ENCODE results near the gene PPP1CC.
"Not testable (repeated sequence)": the region's sequence is repeated elsewhere in the genome, so short reads cannot be mapped to it uniquely, and the experiment has no call there.

PPP1CC gene

GRCh38 chr12:110750784-110751461 is 8.2 kb upstream of the PPP1CC start:
- DNase-seq = no peak

- no peak for DNase-seq
Measured at GRCh38 chr12:110746550-110746949, 3.9 kb upstream of the PPP1CC start.

- DNase-seq = no peak
Measured at GRCh38 chr12:110745542-110746284, 3.0 kb upstream of the PPP1CC start.

DNA sequence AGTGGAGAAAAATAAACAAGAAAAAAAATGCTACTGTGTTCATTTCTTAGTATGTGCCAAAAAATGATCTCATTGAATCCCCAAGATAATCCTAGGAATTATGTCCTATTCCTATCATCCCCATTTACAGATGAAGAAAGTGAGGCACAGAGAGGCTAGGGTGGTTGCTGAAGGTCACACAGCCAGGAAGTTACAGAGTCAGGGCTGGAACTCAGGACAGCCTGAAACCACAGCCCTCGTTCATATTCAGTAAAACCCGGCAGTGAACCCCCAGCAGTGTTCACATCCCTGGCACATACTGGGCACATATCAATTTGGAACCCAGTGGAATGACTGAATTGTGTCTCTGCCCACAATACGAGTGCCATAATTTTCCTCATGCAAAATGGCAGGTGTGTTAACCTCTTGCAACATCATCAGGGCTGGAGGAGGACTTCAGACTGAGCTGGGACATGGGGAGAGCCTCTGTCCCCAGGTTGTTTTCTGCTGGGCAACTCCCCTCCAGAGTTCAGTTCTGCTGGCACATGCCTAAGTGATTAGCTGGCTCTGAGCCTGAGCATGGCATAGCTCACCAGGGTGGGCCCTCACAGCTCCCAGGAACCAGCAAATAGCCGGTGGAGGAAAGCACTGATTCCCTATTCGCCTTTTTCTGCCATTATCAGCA is 2.0 kb upstream of the PPP1CC start:
- DNase-seq = no peak

DNA sequence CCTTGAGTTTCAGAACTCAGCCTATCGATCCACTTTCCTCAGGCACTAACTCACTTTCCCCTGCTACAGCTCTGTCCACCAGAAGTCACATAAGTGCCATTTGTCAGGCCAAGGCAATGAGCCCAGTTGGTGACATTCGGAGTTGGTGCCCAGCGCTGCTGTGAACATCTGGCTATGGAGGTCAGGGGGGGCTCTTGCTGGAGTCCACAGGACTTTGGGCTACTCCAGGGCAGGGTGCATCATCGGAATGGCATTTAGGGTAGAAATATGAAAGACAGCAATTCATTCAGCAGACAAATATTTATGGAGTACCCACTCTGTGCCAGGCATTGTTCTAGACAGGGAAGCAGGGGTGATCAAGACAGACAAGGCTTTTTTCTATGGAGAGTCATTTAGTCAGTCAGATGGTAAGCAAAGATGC is 1.5 kb upstream of the PPP1CC start:
- DNase-seq = no peak

- no peak for DNase-seq
Measured at GRCh38 chr12:110743571-110744093, 941 bp upstream of the PPP1CC start.

GRCh38 chr12:110742096-110742717 is 484 bp downstream of the PPP1CC start:
- DNase-seq = peak in 1 of 4 experiments; percentile 41

- peak in 1 of 4 experiments; percentile 6 for DNase-seq
Measured at GRCh38 chr12:110741341-110742095, 1.2 kb downstream of the PPP1CC start.

GRCh38 chr12:110739894-110740293 is 2.8 kb downstream of the PPP1CC start:
- DNase-seq = no peak

DNA sequence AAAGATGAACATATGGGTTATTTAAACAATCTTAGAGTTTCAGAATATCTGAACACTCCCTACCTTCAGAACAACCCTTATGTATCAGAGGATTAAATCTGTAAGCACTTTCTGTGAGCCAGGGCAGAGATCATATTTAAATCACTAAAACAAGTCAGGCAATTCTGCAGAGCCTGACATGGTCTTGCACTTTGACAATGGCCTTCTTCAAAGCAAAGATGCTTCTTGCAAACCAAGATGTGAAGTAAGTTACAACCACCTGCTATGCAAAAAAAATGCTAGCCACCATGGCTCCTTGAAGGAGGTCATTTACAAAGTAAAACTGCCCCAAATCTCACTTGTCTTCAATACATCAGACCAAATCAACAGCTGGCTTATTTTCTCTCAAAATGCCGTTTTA is 3.2 kb downstream of the PPP1CC start:
- no peak for DNase-seq

DNA sequence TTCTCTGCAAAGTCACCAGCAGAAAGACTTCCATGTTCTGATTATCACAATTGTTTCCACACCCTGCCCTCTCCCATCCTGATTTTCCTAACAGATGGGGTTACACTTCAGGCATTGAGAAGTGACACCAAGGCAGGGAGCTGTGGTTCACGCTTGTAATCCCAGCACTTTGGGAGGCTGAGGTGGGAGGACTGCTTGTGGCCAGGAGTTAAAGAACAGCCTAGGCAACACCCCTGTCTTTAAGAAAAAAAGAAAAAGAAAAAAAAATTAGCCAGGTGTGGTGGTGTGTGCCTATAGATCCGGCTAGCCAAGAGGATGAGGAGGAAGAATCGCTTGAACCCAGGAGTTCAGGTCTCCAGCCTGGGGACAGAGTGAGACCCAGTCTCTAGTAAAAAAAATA is 5.2 kb downstream of the PPP1CC start:
- DNase-seq = no peak

GRCh38 chr12:110737016-110737415 is 5.7 kb downstream of the PPP1CC start:
- DNase-seq = not testable (repeated sequence)

DNA sequence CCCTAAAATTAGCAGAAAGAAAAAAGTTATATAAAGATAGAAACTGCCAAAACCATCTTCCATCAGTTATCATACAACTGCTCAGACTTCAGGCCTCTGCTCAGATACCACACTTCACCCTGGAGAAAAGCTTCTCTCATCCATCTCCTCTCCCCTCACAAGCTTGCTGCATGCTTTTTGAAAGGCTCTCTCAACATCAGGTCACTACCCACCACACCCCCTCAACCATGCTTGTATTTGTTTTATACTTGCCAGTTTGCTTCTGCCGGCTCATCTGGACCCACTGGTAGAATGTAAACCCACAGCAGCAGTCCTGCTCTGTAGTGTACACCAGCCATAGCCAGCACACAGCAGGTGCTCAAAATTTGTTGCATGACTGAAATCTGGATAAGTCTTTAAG is 8.8 kb downstream of the PPP1CC start:
- DNase-seq = no peak

DNA sequence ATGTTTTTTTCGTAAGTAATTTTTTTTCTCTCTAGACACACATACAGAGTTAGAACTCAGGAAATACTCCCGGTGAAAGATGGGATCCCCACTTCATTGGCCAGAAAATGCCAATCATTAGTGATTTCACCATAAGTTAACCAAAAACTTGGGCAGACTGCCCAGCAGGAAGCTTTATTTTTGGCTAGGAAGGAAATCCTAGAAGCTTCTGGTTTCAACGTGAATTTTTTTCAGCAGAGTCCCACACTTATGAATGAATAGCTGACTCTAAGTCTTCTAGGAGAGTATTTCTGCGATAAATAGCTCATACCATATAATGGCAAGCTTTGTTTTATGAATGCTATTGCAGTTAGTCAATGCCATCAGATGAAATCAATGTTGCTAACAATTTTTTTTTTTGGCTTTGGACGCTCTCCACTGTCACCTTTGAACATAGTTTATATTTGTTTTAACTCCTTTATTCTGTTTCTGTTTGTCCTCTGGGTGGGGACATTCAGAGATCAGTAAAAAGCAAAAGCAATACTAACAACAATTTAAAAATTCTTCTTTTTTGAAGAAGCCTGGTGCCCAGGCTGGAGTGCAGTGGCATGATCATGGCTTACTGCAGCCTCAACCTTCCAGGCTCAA is 9.5 kb downstream of the PPP1CC start:
- no peak for DNase-seq

GRCh38 chr12:110732572-110732971 is 10.1 kb downstream of the PPP1CC start:
- no peak for DNase-seq

- no peak for DNase-seq
Measured at GRCh38 chr12:110731479-110731878, 11.2 kb downstream of the PPP1CC start.

GRCh38 chr12:110728628-110729027 is 14.1 kb downstream of the PPP1CC start:
- DNase-seq = no peak

- DNase-seq = no peak
Measured at GRCh38 chr12:110726708-110727369, 15.9 kb downstream of the PPP1CC start.

DNA sequence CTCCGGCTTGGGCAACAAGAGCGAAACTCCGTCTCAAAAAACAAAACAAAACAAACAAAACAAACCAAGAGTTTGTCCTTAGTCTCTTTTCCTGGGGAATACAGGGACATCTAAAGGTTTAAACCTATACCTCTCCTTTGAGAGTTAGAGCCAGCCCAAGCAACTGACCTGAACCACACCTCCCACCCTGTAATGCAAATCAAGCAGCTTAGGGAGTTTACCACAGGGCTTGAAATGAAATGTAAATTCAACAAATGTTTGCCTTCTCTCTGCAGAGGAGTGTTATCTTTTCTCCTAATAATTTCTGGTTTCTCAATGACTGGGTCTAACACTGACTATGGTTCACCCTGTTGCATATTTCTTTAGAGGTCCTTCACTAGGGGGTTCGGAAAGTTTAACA is 16.7 kb downstream of the PPP1CC start:
- DNase-seq = no peak

- DNase-seq = no peak
Measured at GRCh38 chr12:110725267-110725666, 17.4 kb downstream of the PPP1CC start.

- not testable (repeated sequence) for DNase-seq
Measured at GRCh38 chr12:110722892-110723291, 19.8 kb downstream of the PPP1CC start.

Measured in activated naive CD4-positive, alpha-beta T cell (primary cell).